SKM-1 treated with dmso at 0.1 percent for 144 hours (cell line): Measurements from ENCODE around the gene EDC4.

Source experiments
- DNase-seq: peaks from one replicate; lab custom pipeline; 2025; ENCODE audit not compliant: unreplicated experiment; lab: John Stamatoyannopoulos, UW

EDC4 gene

DNA sequence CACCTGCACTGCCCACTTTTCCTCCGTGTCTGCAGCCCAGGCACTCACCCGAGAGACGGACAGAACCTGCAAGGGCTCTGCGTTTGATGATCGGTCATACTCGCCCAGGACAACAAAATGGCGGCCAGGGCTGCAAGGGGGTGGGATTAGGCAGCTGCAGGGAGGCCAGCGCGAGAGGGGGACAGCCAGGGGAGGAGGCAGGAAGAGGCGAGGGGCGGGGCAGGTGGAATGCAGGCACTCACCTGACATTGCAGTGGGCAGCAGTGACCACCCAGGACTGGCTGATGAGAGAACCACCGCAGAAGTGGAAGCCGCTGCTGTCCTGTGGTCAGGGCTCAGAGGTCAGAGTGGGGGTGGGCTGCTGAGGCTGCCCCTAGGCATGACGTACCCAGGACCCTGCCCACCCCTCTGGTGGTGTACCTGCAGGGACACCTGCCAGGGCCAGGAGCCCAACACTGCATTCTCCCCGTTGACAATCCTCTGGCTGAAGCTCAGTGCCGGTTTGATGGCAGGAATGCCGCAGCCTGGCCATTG is 57.9 kb downstream of the EDC4 start:
- DNase-seq, result no peak
